Stimulated activated CD8-positive, alpha-beta memory T cell treated with anti-CD3 and anti-CD28 coated beads, Interleukin-4, amount 100 ng/mL, for 4 hours (primary cell): ENCODE data around the gene FGF6.
"Not testable (repeated sequence)": the region's sequence is repeated elsewhere in the genome, so short reads cannot be mapped to it uniquely, and the experiment has no call there.

Experiments used
- DNase-seq, 2 donors: peaks; one replicate each; pipeline ENCODE4 v3.0.0-alpha.2; 2020; ENCODE audit warnings: low read depth in 2 of 2, low spot score in 1 of 2

FGF6 gene

DNA sequence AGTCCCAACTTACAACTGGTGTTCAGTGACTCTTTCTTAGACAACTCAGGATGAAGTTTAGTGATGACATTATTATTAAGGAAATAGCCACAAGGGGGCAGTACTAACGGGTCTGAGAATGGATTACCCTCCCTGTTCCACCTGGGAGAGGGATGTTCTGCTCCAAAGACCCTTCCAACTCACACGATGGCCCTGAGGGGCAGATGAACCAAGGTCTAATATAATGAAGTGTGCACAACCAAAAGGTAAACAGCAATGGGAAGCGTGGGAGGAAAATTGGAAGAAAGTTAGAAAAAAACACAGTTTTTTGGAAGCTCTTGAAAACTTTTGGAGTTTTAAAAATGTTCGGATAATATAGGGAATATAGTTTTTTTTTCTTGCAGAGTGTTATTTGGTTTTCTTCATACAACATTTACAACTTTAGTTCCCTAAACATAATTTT, 24.0 kb downstream of the FGF6 start:
- DNase-seq, result no peak

GRCh38 chr12:4420138-4420670, 25.4 kb downstream of the FGF6 start:
- no peak for DNase-seq

DNA sequence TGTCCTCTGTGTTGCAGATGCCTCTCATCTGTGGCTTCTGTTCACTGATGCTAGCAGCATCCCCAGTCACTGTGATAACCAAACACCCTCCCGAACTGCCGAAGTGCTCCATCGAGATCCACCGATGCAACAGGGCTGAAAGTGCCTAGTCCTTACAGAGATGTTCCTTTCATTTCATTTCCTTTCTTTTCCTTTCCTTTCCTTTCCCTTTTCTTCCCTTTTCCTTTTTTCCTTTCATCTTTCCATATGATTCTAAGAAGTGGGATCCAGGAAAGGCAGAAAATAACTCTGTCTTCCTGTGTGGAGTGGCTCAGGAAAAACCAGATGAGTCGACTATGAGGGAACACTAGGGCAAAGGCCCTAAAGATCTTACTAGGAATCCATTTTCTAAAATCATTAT, 26.7 kb downstream of the FGF6 start:
- DNase-seq, result no peak

- no peak for DNase-seq
Measured at GRCh38 chr12:4417936-4418335, 27.7 kb downstream of the FGF6 start.

DNA sequence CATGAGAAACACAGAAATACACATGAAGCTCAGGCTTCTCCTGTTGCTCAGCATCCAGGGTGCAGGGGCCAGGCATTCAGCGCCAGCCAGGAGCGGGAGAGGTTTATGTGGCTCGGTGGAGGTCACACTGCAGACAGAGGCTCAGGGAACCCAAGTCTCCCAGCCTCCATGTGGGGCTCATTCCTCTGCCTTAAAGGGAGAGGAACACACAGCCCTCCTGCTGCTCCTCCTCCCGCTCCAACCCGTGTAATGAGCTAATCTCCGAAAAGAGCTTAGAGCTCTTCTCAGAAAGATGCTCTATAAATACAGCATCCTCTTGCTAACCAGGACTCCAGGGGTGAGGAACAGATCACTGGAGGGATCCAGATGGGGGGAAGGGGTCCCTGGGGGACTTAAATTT, 28.2 kb downstream of the FGF6 start:
- no peak for DNase-seq

- DNase-seq, result no peak
Measured at GRCh38 chr12:4416276-4416675, 29.3 kb downstream of the FGF6 start.

DNA sequence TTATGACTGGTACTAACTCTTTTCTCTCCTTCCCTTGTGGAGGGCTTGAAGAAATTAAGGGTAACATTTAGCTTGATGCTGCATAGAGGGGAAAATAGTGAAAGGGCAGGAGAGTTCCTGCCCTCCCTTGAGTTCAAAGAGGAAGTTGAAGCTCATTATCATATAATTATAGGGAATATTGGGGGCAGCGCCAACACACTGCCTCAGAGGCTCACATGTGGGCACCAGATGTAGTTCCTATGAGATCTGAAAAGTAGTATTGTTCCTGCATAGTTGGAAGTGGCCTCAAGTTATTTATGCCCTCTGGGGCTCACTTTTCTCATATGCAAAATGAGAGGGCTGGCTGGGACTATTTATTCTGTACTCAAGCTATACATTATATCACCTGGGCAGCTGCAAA, 33.1 kb downstream of the FGF6 start:
- no peak for DNase-seq

DNA sequence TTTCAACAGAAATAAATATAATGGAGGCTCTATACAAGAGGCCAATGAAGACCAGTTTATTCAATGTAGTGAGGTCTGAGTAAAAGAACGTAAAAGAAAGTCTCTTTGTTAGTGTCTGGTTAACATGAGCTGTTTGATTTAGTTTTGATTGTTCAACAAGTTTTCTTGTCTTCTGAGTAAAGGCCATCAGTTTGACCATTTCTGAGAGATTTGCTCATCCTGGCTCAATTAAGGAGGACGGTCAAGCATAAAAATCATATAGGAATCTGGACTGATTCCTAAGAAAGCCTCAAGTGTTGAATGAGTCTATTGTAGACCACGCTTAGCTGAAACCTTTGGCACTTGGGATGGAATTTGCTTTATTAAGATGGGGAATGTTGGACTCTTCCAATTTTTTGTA, 33.6 kb downstream of the FGF6 start:
- no peak for DNase-seq

- no peak for DNase-seq
Measured at GRCh38 chr12:4407136-4407535, 38.5 kb downstream of the FGF6 start.

GRCh38 chr12:4404877-4405637, 40.6 kb downstream of the FGF6 start:
- not testable (repeated sequence) for DNase-seq

DNA sequence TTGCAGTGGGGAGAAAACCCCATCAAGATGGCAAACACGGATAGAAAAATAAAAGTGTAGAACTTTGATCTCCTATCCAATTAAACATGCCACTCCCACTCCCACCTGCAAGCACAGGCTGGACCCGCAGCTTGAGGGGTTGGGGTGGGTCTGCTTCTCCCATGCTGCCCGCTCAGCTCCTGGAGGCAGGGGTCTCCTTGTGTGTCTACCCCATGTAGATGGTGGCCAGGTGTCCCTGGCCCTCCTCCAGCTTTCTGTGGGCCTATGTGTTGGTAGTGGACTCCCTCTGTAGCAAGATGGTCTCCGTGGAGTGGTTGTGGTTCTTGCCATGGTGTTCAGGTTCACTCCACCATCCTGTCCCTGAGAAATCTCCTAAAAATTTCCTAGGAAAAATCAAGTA, 42.6 kb downstream of the FGF6 start:
- DNase-seq, result no peak

DNA sequence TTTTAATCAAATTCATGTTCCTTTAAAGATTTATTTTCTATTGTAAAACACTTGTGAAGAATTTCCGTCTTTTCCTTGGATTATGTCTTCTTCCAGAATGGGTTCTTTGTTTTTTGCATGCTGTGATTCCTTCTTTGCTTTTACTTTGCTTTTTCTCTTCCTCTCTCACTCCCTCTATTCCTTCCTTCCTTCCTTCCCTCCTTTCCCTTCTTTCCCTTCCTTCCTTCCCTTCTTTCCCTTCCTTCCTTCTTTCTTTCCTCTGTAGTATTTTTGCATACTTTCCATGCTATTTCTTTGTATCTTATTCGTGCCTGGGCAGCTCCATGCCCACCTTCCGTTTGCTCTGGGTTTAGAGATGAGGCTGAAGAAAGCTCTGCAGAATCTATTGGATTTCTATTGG, 44.5 kb downstream of the FGF6 start:
- no peak for DNase-seq

- no peak for DNase-seq
Measured at GRCh38 chr12:4395818-4396217, 49.8 kb downstream of the FGF6 start.

- no peak for DNase-seq
Measured at GRCh38 chr12:4393211-4393610, 52.4 kb downstream of the FGF6 start.

DNA sequence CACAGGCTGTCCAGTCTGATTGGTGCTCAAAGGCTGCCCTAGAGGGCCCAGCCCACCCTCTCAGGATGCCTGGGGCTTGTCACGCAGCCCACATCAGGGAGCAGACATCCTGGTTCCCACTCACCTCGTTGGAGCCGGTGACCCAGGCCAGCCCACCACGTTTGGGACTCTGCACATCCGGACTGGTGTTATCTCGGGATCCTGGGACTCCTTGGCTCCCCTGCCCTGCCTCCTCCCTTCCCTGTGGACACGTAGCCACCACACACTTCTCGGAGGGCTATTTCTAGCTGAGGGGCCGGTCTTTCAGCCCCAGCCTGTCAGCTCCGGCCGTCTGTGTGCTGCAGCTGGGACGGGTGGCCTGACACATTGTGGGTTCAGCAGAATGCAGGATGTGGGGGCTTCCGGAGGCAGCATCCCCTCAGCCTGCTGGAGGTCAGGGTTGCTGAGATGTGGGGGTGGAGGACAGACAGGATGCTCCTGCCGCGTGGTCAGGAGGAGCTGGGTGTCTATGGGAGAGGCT, 53.3 kb downstream of the FGF6 start:
- no peak for DNase-seq

- no peak for DNase-seq
Measured at GRCh38 chr12:4388662-4389061, 57.0 kb downstream of the FGF6 start.

DNA sequence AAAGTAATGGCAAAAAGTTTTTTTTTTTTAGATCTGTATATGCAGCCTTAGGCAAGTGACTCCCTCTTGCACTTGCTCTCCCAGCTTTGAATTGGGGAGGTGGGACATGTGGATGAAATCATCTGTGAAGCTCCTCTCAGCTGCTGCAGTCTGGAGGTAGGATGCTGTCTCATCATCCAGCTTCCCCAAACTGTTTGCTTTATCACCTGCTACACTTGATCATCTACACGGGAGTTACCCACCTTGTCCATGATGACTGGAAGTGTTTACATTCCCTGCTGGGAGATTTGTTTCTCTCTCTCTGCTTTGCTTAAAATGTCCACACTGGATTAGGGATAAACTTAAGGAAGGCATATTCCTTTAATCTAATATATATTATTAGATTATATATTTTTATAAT, 57.6 kb downstream of the FGF6 start:
- no peak for DNase-seq

GRCh38 chr12:4387607-4388006, 58.0 kb downstream of the FGF6 start:
- DNase-seq, result no peak

DNA sequence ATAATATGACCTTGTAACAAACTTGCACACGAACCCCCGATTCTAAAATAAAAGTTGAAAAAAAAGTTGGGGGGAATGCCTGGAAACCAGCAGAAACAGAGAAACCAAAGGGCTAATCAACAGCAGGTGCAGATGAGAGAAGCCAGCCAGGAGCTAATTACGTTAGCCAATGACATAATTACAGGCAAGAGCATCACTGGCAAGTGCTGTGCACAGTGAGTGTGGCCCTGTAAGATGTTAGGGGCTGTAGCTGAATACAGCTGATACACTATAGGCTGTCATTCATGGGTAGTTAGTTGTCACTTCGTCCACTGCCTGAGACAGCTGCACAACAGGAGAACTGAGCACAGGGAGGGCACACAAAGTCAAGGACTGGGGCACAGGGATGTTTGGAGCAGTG, 58.8 kb downstream of the FGF6 start:
- DNase-seq, result no peak
